Natural killer cell (primary cell): ENCODE results near the gene DMRTB1. TPM values are rescaled to one million over a fixed set of nuclear protein-coding genes. Genes with fewer than 3 reads are reported as not detected.

Experiments used
- ATAC-seq, 3 donors: fragments of 150-1000 bp in 2 of 3; fragments of 200-7000 bp in 1 of 3; cut with Tn5 transposase; 1 replicate in 1 of 3; 2 replicates in 2 of 3; pipeline ENCODE4 v1.10.0; 2021; ENCODE audit warnings: mild to moderate bottlenecking in 2 of 3, moderate library complexity in 2 of 3
- DNase-seq, 2 donors: peaks; one replicate each; pipeline versions ENCODE4 v3.0.0 to v3.0.0-alpha.2; 2013 to 2021; ENCODE audit warnings: mixed read lengths in 1 of 2
- H3K27ac ChIP-seq: one replicate; pipeline ENCODE4 v1.5.1; 2013; ENCODE audit warnings: mild to moderate bottlenecking, low read length
- H3K27me3 ChIP-seq: one replicate; pipeline ENCODE4 v1.6.1; 2013; ENCODE audit warnings: low read length; ENCODE audit not compliant: control insufficient read depth, insufficient read depth
- H3K36me3 ChIP-seq: one replicate; pipeline ENCODE4 v1.6.1; 2013; ENCODE audit warnings: low read length; ENCODE audit not compliant: control insufficient read depth, insufficient read depth
- H3K4me1 ChIP-seq: one replicate; pipeline ENCODE4 v1.6.1; 2013; ENCODE audit warnings: low read length; ENCODE audit not compliant: control insufficient read depth, insufficient read depth
- H3K4me3 ChIP-seq: one replicate; pipeline ENCODE4 v1.5.1; 2013; ENCODE audit warnings: low read length
- H3K9me3 ChIP-seq: one replicate; pipeline ENCODE4 v1.6.1; 2013; ENCODE audit warnings: low read length; ENCODE audit not compliant: control insufficient read depth, insufficient read depth
- H3K27ac Mint-ChIP-seq, 2 donors: one replicate each; pipeline ENCODE4 v1.8.0; 2022; ENCODE audit warnings: mild to moderate bottlenecking in 2 of 2, mixed read lengths in 2 of 2, moderate library complexity in 1 of 2
- H3K27me3 Mint-ChIP-seq, 2 donors: one replicate each; pipeline ENCODE4 v1.8.0; 2022; ENCODE audit warnings: low read depth in 2 of 2, mixed read lengths in 2 of 2
- H3K36me3 Mint-ChIP-seq: one replicate; pipeline ENCODE4 v1.8.0; 2022; ENCODE audit warnings: mixed read lengths
- H3K4me1 Mint-ChIP-seq, 2 donors: one replicate each; pipeline ENCODE4 v1.8.0; 2022; ENCODE audit warnings: mixed read lengths in 2 of 2
- H3K4me3 Mint-ChIP-seq: one replicate; pipeline ENCODE4 v1.8.0; 2022; ENCODE audit warnings: mild to moderate bottlenecking, moderate library complexity, mixed read lengths
- H3K9me3 Mint-ChIP-seq, 2 donors: one replicate each; pipeline ENCODE4 v1.8.0; 2022; ENCODE audit warnings: mixed read lengths in 2 of 2
- WGBS: methylation state at CpG from one replicate; pipeline ENCODE4 v1.1.7; 2013; ENCODE audit warnings: missing lambda C conversion rate; ENCODE audit not compliant: insufficient coverage; 5-methylcytosine and 5-hydroxymethylcytosine counted together
- intact Hi-C: fragments of 100-400 bp; cut with micrococcal nuclease; formaldehyde crosslinking; loops from one replicate; pipeline ENCODE4 v1.14.2; 2022
- total RNA-seq, 4 donors: library from RNA; stranded (reverse); fragments of 120-200 nt in 1 of 4; gene quantifications; one replicate each; pipeline versions ENCODE4 v1.2.3 to v1.2.4, GENCODE V29; 2013 to 2022
- TF ChIP-seq, protein P1 (sequence below): fragments of 200-600 bp; IDR thresholded peaks from one replicate; pipeline ENCODE4 v1.8.0; 2022; ENCODE audit warnings: antibody characterized with exemption

The DMRTB1 gene
- total RNA-seq, 3 donors from 2014 or later (not counting 1 experiment from before 2014, with no cell fraction given): not detected

DNA sequence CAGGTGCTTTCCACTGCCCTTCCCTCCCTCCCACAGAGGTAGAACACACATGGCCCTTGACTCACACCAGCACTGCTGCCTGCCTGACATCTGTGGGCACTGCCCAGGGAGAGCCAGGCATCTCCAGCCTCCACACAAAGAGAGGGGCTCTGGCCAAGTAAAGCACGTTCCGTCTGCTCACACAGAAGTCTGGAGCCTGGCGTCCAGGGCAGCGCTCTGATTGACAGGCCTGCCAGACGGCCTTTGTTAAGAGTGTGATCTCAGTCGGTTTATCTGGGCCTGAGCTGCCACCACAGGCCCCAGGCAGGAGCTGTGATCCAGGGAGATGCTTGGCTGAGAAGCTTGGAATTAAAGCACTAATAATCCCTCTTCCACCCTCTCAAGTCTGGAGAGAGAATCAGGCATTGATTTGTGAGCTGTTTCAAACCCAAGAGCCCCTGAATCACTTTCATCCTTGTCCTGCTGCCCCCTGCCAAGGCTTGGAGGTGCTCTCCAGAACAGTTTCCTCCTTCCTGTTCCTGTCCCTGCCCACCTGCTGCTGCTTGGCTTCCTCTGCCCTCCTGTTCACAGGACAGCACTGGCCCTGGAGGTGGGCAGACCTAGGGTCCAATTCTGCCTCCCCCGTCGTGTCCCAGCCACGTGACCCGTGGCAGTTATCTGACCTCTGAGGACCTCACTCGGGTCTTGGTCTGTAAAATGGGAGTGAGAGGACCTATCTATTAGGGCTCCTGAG, 3.7 kb downstream of the DMRTB1 start:
- intact Hi-C loops: no loop called here
- H3K27me3 Mint-ChIP-seq: no peaks in the 10 kb centered on the region
- peaks cover 3% of the 10 kb centered on the region for H3K4me1 ChIP-seq
- DNase-seq (no peak), ATAC-seq (no peak)
- H3K4me3 ChIP-seq: no peak overlapping the region
- H3K4me1 Mint-ChIP-seq: no peaks in the 10 kb centered on the region
- H3K27ac Mint-ChIP-seq: no peak overlapping the region
- H3K27ac ChIP-seq: no peak overlapping the region
- no peaks in the 10 kb centered on the region for H3K36me3 ChIP-seq
- 88% methylated on average over 11 of the region's 11 CpGs for WGBS
- H3K9me3 Mint-ChIP-seq: no peaks in the 10 kb centered on the region
- no peaks in the 10 kb centered on the region for H3K36me3 Mint-ChIP-seq
- H3K27me3 ChIP-seq: no peaks in the 10 kb centered on the region
- H3K4me3 Mint-ChIP-seq: no peak overlapping the region
- TF ChIP-seq, protein P1, sequence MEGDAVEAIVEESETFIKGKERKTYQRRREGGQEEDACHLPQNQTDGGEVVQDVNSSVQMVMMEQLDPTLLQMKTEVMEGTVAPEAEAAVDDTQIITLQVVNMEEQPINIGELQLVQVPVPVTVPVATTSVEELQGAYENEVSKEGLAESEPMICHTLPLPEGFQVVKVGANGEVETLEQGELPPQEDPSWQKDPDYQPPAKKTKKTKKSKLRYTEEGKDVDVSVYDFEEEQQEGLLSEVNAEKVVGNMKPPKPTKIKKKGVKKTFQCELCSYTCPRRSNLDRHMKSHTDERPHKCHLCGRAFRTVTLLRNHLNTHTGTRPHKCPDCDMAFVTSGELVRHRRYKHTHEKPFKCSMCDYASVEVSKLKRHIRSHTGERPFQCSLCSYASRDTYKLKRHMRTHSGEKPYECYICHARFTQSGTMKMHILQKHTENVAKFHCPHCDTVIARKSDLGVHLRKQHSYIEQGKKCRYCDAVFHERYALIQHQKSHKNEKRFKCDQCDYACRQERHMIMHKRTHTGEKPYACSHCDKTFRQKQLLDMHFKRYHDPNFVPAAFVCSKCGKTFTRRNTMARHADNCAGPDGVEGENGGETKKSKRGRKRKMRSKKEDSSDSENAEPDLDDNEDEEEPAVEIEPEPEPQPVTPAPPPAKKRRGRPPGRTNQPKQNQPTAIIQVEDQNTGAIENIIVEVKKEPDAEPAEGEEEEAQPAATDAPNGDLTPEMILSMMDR: no peak
- no peaks in the 10 kb centered on the region for H3K9me3 ChIP-seq

DNA sequence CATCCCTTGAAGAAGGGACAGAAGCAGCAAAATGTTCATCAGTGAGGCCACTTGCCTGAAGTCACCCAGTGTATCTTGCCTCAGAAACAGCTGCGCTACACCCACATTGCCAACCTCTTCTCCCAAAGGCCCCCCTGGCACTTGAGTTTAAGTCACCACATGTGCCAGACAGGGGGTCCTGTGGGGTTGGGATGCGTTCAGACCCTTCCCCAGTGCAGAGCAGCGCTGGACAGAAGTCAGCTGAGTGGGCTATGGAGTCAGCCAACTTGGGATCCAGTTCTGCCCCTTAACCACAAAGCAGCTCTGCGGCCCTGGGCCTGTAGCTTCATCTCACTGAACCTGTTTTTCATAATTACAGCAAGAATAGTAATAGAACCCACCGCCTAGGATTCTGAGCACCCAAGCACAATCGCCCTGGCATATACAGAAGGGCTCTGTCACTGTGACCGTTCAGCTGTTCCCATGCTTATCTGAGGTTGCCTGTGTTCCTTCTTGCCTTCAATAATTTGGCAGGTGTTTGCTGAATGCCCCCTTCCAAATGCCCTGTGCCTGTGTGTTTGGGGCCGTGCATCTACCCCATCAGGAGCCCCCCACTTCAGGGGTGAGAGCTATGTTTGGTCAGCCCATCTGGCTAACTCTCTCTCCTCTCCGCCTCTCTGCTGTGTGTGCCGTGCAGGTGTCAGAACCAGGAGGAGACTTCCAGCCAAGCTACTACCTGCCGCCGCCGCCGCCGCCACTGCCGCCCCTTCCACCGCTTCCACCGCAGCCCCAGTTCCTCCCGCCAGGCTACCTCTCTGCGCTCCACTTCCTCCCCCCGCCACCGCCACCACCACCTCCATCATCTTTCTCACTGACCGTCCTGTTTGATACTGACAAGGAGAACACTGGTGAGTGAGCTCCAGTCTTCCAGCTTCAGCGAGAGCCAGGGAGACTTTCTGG, 5.0 kb downstream of the DMRTB1 start:
- intact Hi-C loops: no loop called here
- Histone ChIP-seq H3K27ac (no peak overlapping the region), H3K36me3 (no peaks in the 10 kb centered on the region), H3K4me1 (peaks cover 3% of the 10 kb centered on the region), H3K4me3 (no peak overlapping the region), H3K27me3 (no peaks in the 10 kb centered on the region), H3K9me3 (no peaks in the 10 kb centered on the region)
- TF ChIP-seq, protein P1: no peak
- H3K36me3 Mint-ChIP-seq: no peaks in the 10 kb centered on the region
- H3K4me3 Mint-ChIP-seq: no peak overlapping the region
- 83% methylated on average over 23 of the region's 24 CpGs for WGBS
- H3K27me3 Mint-ChIP-seq: no peaks in the 10 kb centered on the region
- no peak overlapping the region for H3K27ac Mint-ChIP-seq
- ATAC-seq (no peak), DNase-seq (no peak)
- no peaks in the 10 kb centered on the region for H3K4me1 Mint-ChIP-seq
- H3K9me3 Mint-ChIP-seq: no peaks in the 10 kb centered on the region

DNA sequence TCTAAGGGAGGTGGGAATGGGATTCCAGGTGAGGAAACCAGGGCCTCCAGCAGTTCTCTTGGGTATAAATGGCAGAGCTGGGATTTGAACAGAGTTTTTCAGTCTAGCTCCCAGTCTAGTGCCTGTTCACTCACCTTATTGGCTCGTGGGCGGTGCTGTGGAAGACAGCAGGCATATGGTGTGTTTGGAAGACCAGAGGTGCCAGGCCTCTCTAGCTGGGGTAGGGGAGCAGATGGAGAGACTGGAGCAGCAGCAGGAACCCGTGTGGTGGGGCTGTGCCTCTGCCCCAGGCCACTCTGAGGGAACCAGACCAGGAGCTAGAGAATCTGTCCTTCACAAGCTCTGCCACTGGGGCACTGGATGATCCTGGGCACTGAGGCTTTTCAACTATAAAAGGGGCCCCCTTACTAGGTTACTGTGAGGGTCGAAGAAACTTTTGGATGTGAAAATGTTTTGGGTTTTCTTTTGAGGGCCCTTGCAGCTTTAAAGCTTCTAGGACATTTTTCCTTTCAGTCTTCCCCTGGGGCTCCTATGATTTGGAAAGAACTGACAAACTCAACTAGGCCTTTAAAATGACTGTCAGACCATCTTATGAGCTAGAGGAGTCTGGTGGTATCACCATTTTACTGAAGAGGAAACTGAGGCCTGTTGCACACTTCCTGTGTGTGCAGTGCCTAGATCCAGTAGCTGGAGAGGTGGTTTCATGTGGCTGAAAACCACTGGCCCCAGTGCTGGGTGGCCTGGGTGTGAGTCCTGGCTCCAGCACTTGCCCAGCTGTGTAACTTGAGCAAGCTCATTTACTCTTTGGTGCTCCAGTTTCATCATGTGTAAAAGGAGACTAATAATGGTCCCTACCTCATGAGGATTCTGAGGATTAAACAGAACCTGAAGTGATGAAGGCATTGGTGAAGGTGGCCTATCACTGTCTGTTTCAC, 6.1 kb downstream of the DMRTB1 start:
- no peaks in the 10 kb centered on the region for H3K36me3 Mint-ChIP-seq
- H3K27ac Mint-ChIP-seq: no peak overlapping the region
- no peaks in the 10 kb centered on the region for H3K4me1 Mint-ChIP-seq
- 88% methylated on average over 4 of the region's 4 CpGs for WGBS
- H3K9me3 Mint-ChIP-seq: no peaks in the 10 kb centered on the region
- Histone ChIP-seq H3K4me3 (no peak overlapping the region), H3K36me3 (no peaks in the 10 kb centered on the region), H3K27me3 (no peaks in the 10 kb centered on the region), H3K27ac (no peak overlapping the region), H3K4me1 (peaks cover 3% of the 10 kb centered on the region), H3K9me3 (no peaks in the 10 kb centered on the region)
- ATAC-seq (no peak), DNase-seq (no peak)
- intact Hi-C loops: no loop called here
- no peaks in the 10 kb centered on the region for H3K27me3 Mint-ChIP-seq
- H3K4me3 Mint-ChIP-seq: no peak overlapping the region
- TF ChIP-seq, protein P1: no peak
